ENCODE data around the gene TMEM108. TPM values are rescaled to one million over a fixed set of nuclear protein-coding genes. Genes with fewer than 3 reads are reported as not detected.
"Not testable (repeated sequence)": the region's sequence is repeated elsewhere in the genome, so short reads cannot be mapped to it uniquely, and the experiment has no call there.

Gene TMEM108
- total and polyA plus RNA-seq, 10 of the 15 experiments (the other 5 are each of a cell fraction or from before 2014, with no cell fraction given), result 0.02 to 0.58 (median 0.12) TPM; not detected in 5

DNA sequence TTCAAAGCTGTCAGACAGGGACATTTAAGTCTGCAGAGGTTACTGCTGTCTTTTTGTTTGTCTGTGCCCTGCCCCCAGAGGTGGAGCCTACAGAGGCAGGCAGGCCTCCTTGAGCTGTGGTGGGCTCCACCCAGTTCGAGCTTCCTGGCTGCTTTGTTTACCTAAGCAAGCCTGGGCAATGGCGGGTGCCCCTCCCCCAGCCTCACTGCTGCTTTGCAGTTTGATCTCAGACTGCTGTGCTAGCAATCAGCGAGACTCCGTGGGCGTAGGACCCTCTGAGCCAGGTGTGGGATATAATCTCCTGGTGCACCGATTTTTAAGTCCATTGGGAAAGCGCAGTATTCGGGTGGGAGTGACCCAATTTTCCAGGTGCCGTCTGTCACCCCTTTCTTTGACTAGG, 33.2 kb upstream of the TMEM108 start:
- POLR2A ChIA-PET; intact Hi-C loops (cut with micrococcal nuclease; ENCODE audit: unreplicated experiment); H4K20me1 ChIP-seq (ENCODE audit: control insufficient read depth, insufficient read depth); H3K27ac ChIP-seq (ENCODE audit: control insufficient read depth, insufficient read depth); DNase-seq (ENCODE audit: low read depth, low spot score); H3K4me2 ChIP-seq (ENCODE audit: control insufficient read depth, insufficient read depth); RAD21 ChIA-PET (ENCODE audit: unreplicated experiment); H3K9ac ChIP-seq (ENCODE audit: control insufficient read depth, insufficient read depth, low read length); H3K27me3 ChIP-seq (replicated peaks in 1 of 2; ENCODE audit: control insufficient read depth in 2 of 2, insufficient read depth in 2 of 2, low read length in 1 of 2); H3K4me1 ChIP-seq (ENCODE audit: control insufficient read depth, insufficient read depth, low read length); H3K36me3 ChIP-seq (ENCODE audit: control insufficient read depth in 2 of 2, insufficient read depth in 2 of 2, low read length in 1 of 2); BruUV-seq (replicated peaks); H2AFZ ChIP-seq (ENCODE audit: control insufficient read depth, low read depth, low read length); H3K4me3 ChIP-seq; H3K9me3 ChIP-seq (replicated peaks; ENCODE audit: control insufficient read depth, insufficient read depth, low read length); FAIRE-seq; ATAC-seq; CTCF ChIA-PET; SMC1A ChIA-PET (ENCODE audit: uncharacterized antibody, unreplicated experiment); H3K79me2 ChIP-seq (ENCODE audit: control insufficient read depth, insufficient read depth, low read length); in situ Hi-C loops (cut with MboI): not testable (repeated sequence)
- WGBS (ENCODE audit: insufficient coverage, insufficient replicate concordance, low lambda C conversion rate, missing lambda C conversion rate), result 26% methylated on average over 9 of the region's 9 CpGs

DNA sequence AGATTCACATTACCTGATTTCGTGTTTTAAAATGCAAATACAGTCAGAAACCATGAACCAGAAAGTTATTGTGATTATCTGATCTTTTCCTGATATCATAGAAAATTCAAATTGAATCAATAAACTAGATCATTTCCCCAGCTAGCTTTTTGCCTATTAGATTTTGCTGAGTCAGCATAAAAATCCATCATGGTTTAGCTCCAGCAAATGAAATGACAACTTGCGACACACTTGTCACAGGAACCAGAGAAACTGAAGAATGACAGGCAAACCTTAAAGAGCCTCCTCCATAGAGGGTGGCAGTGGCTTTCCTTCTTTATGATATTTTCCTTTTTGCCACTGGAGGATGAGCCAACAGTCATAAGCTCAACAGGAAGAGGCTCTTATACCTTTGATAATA, 30.6 kb upstream of the TMEM108 start:
- Histone ChIP-seq H3K4me1 (ENCODE audit: control insufficient read depth, insufficient read depth, low read length) (no peaks in the 10 kb centered on the region), H3K27me3 (replicated peaks in 1 of 2; ENCODE audit: control insufficient read depth in 2 of 2, insufficient read depth in 2 of 2, low read length in 1 of 2) (no peaks in the 10 kb centered on the region), H3K36me3 (ENCODE audit: control insufficient read depth in 2 of 2, insufficient read depth in 2 of 2, low read length in 1 of 2) (no peaks in the 10 kb centered on the region), H3K4me3 (no peak overlapping the region), H2AFZ (ENCODE audit: control insufficient read depth, low read depth, low read length) (no peak overlapping the region), H3K4me2 (ENCODE audit: control insufficient read depth, insufficient read depth) (no peak overlapping the region), H3K79me2 (ENCODE audit: control insufficient read depth, insufficient read depth, low read length) (no peaks in the 10 kb centered on the region), H3K27ac (ENCODE audit: control insufficient read depth, insufficient read depth) (no peak overlapping the region), H3K9ac (ENCODE audit: control insufficient read depth, insufficient read depth, low read length) (no peak overlapping the region), H4K20me1 (ENCODE audit: control insufficient read depth, insufficient read depth) (no peaks in the 10 kb centered on the region), H3K9me3 (replicated peaks; ENCODE audit: control insufficient read depth, insufficient read depth, low read length) (no peaks in the 10 kb centered on the region; the same call in 2 of the 3 replicates)
- DNase-seq (ENCODE audit: low read depth, low spot score), result no peak
- no TSS peak for BruUV-seq (replicated peaks)
- WGBS (ENCODE audit: insufficient coverage, insufficient replicate concordance, low lambda C conversion rate, missing lambda C conversion rate), result 29% methylated on average over 2 of the region's 2 CpGs
- ChIA-PET CTCF (no interaction called here), SMC1A (ENCODE audit: uncharacterized antibody, unreplicated experiment) (no interaction called here), RAD21 (ENCODE audit: unreplicated experiment) (no interaction called here), POLR2A (no interaction called here)
- FAIRE-seq, result no peak
- intact Hi-C loops (cut with micrococcal nuclease; ENCODE audit: unreplicated experiment) (no loop called here), in situ Hi-C loops (cut with MboI) (no loop called here)
- TF ChIP-seq ZNF24 (IDR thresholded peaks at IDR 0.05) (no peak), NR2C1 (IDR thresholded peaks at IDR 0.05) (no peak), ZNF274 (IDR thresholded peaks at IDR 0.05; ENCODE audit: insufficient read depth, insufficient read length) (no peak), SIX5 (IDR thresholded peaks at IDR 0.05; ENCODE audit: low read depth, low read length, severe bottlenecking) (no peak), ZNF622 (IDR thresholded peaks at IDR 0.05) (no peak)
- TF ChIP-seq, protein P1, sequence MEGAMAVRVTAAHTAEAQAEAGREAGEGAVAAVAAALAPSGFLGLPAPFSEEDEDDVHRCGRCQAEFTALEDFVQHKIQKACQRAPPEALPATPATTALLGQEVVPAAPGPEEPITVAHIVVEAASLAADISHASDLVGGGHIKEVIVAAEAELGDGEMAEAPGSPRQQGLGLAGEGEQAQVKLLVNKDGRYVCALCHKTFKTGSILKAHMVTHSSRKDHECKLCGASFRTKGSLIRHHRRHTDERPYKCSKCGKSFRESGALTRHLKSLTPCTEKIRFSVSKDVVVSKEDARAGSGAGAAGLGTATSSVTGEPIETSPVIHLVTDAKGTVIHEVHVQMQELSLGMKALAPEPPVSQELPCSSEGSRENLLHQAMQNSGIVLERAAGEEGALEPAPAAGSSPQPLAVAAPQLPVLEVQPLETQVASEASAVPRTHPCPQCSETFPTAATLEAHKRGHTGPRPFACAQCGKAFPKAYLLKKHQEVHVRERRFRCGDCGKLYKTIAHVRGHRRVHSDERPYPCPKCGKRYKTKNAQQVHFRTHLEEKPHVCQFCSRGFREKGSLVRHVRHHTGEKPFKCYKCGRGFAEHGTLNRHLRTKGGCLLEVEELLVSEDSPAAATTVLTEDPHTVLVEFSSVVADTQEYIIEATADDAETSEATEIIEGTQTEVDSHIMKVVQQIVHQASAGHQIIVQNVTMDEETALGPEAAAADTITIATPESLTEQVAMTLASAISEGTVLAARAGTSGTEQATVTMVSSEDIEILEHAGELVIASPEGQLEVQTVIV (IDR thresholded peaks at IDR 0.05; ENCODE audit: borderline replicate concordance, partially characterized antibody), result no peak
- TF ChIP-seq, protein P2, sequence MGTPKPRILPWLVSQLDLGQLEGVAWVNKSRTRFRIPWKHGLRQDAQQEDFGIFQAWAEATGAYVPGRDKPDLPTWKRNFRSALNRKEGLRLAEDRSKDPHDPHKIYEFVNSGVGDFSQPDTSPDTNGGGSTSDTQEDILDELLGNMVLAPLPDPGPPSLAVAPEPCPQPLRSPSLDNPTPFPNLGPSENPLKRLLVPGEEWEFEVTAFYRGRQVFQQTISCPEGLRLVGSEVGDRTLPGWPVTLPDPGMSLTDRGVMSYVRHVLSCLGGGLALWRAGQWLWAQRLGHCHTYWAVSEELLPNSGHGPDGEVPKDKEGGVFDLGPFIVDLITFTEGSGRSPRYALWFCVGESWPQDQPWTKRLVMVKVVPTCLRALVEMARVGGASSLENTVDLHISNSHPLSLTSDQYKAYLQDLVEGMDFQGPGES (IDR thresholded peaks at IDR 0.05), result no peak
- TF ChIP-seq, protein P3, sequence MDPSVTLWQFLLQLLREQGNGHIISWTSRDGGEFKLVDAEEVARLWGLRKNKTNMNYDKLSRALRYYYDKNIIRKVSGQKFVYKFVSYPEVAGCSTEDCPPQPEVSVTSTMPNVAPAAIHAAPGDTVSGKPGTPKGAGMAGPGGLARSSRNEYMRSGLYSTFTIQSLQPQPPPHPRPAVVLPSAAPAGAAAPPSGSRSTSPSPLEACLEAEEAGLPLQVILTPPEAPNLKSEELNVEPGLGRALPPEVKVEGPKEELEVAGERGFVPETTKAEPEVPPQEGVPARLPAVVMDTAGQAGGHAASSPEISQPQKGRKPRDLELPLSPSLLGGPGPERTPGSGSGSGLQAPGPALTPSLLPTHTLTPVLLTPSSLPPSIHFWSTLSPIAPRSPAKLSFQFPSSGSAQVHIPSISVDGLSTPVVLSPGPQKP (IDR thresholded peaks at IDR 0.05; ENCODE audit: low read depth, low read length), result peak; percentile 54; the same call in 1 of the 2 replicates
- ATAC-seq, result no peak

Measured in GM12878 (cell line).